HL-60/S4 treated with phorbol 12-myristate 13-acetate at 8.2 ng/mL for 4 days and 3 days (cell line): Measurements from ENCODE around the gene NABP1.

Experiments
- in situ Hi-C: fragments of 300-500 bp; cut with MboI; formaldehyde crosslinking; loops from 2 replicates; pipeline ENCODE4 v1.15.0; 2022; ENCODE audit warnings: low sequenced_read_pairs

NABP1 gene

DNA sequence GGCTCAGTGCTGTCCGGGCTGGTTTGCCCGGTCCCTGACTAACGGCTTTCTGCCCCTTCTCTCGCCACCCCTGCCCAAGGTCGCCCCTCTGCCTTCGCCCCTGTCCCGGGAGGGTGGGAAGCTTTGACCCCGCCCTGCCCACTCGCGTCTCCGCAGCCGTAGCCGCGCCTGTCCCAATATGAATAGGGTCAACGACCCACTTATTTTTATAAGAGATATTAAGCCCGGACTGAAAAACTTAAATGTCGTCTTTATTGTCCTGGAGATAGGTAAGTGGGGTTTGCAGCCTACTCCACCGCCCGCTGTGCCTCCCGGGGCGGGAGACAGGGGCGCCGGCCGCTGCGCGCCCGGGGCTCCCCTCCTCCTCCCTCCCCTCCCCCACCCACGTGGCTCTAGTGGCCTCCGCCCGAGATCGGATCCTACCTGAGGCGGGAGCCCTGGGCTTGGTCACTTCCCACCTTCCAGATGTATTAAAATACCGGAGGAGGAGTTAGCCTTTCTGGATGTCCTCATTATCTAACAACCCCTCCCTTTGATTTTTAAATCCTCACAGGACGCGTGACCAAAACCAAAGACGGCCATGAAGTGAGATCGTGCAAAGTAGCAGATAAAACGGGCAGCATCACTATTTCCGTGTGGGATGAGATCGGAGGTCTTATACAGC, 633 bp downstream of the NABP1 start:
- in situ Hi-C loops: no loop called here

DNA sequence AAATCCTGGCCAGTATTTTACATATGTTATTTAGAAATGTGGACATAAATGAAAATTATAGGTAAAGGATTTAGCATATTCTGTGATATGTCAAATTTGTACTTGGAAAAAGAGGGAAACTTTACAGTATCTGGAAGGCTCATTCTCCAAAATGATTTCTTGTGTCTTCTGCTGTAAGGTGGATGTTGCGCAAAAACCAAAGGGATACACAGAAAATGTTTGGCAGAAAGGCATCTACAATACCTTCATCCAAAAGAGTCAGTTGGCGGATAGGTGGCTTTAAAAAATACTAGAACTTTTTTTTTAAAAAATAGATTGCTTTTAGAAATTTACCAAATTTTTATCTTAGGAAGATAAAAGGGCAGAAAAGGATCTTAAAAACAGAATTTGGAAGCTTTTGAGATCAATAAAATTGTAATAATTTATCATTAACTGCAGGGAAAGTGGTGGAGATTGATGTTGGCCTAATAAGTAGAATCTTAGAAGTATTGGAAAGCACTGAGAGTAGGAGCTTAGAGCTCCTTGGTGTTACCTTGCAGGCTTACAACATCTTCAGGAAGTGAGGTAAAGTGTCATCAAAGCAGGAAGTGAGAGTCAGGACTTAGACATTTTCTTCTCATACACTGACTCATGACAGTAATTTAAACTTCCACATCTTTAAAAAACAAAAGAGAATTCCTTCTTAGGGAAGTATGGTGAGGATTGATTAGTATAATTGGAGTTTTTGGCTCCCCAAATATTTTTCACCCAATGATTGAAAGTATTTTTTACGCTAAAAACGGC, 2.1 kb downstream of the NABP1 start:
- in situ Hi-C loops: no loop called here

DNA sequence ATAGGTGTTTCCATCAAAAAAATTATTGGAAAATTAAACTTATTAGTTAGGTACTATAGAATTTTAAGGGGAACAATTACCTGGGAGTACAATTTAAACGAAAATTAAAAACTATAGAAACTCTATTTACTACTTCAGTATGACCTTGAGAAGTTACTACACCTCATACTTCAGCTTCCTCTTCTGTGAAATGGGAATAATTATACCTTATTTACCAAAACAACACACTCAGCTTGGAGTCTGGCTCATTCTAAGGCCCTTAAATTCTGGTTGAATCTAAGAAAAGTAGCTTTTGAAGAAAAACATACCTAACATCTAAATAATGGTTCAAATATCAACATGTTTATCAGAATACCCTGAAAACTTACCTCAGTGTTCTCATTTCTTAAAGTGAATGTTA, 2.7 kb downstream of the NABP1 start:
- in situ Hi-C loops: no loop called here

DNA sequence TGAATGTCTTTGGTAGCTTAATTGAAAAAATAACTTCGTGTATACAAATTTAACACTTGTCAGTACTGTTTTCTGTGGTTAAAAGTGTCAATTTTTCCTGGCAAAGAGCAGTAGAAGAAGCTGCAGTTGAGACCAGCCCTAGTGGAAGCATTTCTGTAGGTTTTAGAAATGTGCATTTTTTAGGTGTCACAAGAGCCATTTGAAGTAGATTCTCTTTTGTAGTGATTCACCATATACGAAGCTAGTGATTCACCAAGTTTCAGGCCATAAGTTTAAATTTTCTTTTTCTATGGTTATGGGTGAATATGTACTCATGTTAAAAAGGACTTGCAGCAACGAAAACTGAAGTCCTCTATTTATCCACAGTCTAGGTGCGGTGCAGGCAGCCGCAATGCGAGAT, 4.2 kb downstream of the NABP1 start:
- in situ Hi-C loops: no loop called here

DNA sequence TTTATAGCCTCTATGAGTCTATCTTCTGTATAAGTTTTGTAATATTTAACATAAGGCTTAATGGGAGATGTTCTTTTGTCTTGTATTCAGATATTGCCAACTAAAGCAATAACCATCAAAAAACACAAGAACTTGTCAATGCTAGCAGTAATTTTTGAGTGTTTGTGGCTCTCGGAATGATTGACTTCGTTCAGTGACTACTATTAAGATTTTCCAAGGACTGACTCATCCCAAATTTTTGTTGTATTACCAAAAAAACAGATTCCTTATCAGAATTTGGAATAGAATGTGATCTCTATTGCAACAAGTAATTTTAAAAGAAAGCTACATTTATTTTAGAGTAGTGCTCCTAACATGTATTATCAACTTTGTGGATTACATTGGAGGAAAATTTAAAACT, 8.1 kb downstream of the NABP1 start:
- in situ Hi-C loops: no loop called here

DNA sequence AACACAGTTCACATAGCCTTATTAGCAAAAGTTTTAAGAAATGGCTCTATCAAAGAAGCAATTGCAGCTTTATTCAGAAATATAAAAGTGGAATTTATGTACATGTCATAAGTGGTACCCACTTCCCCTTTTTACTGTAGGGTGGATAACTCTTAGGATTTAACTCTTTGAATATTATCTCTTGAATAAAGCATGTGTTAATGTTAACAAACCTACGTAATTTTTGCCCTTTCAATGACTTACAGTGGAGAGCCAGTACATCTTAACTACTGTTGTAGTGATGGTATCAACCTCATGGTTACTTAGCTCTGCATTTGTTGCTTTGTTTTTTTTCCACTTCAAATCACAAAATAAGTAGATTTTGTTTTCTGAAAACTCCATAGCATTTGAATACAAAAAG, 8.8 kb downstream of the NABP1 start:
- in situ Hi-C loops: no loop called here

DNA sequence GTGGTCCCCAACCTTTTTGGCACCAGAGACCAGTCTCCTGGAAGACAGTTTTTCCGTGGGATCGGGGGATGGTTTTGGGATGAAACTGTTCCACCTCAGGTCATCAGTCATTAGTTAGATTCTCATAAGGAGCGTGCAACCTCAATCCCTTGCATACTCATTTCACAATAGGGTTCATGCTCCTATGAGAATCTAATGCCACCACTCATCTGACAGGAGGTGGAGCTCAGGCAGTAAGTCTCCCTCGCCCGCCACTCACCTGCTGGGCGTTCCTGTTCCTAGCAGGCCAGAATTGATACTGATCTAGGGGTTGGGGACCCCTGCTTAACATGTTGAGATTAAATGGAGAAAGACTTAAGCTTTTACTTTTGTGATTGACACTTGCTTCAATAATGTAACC, 9.9 kb downstream of the NABP1 start:
- in situ Hi-C loops: no loop called here

DNA sequence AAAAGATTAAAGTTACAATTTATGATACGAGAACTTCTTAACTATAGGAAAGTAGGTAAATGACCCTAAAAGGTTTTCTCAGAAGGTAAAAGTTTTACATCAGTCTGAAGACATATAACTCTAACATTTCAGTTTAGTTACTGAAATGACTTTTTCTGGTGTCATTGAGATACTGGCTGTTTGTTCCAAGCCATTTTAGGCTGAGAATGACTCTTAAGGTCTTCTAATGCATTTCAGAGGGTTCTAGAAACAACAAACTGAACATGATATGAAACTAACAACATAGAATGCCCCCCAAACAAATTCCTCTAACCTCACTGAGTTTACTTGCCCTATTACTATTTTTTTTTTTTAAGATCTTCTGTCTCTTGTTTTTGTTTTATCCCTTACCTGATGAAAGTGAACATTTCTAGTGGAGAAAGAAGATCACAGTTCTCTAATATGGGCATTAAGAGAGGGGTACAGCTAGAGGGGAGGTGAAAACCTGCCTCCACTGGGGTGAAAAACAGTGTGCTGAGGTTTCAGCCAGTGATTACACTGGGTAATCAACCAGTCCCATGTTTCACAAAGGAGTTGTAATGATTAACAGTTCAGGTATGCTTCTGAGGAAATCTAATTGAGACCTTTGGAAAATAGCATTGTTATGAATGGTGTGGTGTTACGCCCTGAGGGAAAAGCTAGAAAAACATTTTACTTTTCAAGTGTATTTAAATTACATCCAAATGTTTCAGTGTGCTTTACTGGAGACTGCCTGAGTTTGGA, 11.2 kb downstream of the NABP1 start:
- in situ Hi-C loops: no loop called here

DNA sequence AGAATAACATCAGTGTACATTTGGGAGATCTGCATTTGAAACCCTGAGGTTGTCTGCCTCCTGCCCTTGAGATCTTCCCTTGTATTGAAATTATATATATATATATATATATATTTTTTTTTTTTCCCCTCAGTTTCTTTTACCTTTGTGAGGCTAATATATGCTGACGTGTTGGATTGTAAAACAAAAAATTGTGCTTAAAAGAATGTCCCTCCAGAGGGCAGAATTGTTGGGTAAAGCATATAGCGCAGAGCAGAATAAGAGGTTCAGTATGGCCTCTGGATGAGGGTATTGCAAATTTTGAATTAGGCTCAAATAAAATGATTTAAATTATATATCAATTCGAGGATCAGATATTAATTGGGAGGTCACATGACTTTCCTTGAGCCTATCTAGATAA, 12.4 kb downstream of the NABP1 start:
- in situ Hi-C loops: loop anchor here (10.0 kb wide), 1 partner anchor 126 kb away; no protein-coding TSS in a partner anchor

DNA sequence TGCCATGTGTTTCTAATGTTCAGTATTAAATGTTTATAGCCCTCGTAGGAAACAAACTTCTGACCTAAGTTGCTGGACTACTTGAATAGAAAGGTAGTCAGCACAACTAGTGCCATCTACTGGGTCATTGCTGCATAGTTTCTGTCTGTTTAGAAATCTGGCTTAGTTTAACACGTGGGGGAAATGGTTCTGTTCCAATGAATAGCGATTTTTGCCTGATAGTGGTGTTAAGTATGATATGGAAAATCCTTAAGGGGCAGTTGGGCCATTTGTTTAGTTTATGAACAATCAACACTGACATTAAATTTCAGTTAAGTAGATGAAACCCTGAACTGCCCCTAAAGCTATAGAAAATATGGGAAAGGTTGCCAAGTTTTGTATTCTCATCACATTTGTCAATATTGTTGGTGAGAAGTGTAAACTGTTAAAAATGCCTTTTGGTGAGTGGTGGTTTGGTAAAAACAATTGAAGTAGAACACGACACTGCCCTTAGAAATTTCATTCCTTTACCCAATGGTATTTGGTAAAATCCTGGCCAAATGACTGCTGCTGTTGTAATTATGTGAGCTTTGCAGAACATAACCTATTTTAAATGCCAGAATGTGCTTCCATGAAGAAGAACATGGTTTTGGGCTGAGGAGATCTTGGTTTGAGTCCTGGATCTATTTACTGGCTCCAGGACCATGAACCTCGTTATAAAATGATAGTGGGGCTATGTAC, 13.2 kb downstream of the NABP1 start:
- in situ Hi-C loops: loop anchor here (10.0 kb wide), 1 partner anchor 126 kb away; no protein-coding TSS in a partner anchor

DNA sequence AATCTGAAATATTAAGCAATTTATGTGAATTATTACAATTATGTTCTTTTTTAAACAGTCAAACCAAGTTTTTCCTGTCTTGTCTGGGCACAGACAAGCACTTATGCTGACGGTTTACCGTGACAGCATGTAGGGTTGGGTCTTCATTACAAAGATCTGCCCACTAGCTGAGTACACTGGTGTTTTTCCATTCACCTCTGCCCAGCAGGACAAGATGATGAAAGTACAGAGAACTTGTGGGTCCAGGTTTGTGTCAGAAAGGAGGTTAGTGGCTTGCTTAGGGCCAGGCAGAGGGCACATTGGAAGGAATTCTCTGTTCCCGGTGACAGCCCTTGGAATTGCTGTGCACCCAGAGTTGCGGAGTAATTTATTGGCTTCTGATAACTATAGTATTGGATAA, 14.0 kb downstream of the NABP1 start:
- in situ Hi-C loops: loop anchor here (10.0 kb wide), 1 partner anchor 127 kb away; no protein-coding TSS in a partner anchor

DNA sequence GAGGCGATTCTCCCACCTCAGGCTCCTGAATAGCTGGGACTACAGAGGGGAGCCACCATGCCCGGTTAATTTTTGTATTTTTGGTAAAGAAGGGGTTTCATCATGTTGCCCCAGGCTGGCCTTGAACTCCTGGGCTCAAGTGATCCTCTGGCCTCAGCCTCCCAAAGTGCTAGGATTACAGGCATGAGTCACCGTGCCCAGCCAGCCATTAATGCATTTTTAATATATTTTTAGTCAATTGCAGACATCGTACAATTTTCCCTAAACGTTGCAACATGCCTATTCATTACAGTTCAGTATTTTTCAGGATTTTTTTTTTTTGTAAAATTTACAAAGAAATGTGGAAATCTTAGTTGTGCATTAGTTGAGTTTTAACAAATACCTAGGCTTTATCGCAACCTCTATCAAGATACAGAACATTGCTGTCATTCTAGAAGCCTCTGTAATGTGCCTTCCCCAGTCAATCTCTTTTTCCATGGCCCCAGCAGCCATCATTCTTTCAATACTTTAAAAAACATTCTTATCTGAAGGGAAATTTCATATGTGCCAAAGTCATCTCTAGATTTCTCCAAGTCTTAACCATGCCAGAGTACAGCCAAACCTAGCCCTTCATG, 14.7 kb downstream of the NABP1 start:
- in situ Hi-C loops: loop anchor here (10.0 kb wide), 1 partner anchor 128 kb away; no protein-coding TSS in a partner anchor

DNA sequence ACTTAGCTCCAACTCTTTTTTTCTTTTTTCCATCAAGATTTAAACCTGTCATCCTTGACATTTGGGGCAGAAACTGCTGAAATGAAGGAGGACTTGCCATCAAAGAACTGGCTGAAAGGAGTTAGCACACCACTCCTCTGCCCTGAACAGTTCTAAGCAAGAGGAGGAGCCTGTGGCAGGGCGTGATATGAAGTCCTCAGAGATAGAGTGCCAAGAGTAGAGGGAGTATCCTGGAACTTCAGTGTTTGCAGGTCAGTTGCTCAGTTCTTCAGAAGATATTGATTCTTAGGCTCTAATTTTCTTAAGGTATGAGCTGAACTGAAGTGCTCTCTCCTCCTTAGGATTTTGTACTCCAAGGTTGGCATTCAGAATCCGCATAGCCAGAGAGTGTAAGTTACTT, 15.2 kb downstream of the NABP1 start:
- in situ Hi-C loops: loop anchor here (10.0 kb wide), 1 partner anchor 128 kb away; no protein-coding TSS in a partner anchor

DNA sequence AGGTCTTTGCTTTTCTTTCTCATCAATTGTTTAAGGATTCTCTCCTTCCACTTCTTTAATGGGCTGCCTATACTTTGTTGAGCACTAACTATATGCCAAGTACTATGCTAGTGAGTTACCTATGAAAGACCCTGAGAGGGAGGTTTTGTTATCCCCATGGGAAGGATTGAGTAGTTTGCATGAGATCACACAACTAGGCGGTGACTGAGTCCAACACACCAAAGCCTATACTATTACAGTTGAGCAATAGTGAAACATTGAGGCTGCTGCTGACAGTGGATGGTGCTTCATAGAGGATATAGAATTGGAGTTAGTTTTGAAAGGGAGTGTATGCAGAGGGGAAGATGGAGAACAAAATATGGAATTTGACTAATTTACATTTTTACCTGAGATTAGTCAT, 15.8 kb downstream of the NABP1 start:
- in situ Hi-C loops: loop anchor here (10.0 kb wide), 1 partner anchor 129 kb away; no protein-coding TSS in a partner anchor

DNA sequence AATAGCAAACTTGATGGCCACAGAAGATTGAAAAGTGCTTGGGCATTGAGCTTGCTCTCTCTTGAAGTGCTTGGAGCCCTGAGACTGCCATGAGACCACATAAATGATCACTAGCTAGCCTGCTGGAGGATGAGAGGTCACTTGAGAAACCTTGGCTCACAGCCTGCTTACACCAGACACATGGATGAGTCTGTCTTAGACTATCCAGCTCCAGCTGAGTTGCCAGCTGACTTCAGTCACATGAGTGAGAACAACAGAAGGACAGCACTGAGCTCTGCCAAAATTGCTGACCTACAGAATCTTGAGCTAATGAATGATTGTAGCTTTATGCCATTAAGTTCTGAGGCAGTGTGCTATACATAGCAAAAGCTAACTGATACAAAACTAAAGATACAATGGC, 18.1 kb downstream of the NABP1 start:
- in situ Hi-C loops: loop anchor here (10.0 kb wide), 1 partner anchor 131 kb away; no protein-coding TSS in a partner anchor

DNA sequence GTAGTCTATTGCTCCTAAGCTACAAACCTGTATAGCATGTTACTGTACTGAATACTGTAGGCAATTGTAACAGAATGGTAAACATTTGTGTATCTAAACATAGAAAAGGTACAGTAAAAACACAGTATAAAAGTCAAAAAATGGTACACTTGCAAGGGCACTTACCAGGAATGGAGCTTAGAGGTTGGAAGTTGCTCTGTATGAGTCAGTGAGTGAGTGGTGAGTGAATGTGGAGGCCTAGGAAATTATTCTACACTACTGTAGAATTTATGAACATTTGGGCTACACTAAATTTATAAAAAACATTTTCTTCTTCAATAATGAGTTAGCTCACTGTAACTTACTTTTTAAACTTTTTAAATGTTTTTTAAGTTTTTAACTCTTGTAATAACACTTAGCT, 19.0 kb downstream of the NABP1 start:
- in situ Hi-C loops: loop anchor here (10.0 kb wide), 1 partner anchor 132 kb away; no protein-coding TSS in a partner anchor

DNA sequence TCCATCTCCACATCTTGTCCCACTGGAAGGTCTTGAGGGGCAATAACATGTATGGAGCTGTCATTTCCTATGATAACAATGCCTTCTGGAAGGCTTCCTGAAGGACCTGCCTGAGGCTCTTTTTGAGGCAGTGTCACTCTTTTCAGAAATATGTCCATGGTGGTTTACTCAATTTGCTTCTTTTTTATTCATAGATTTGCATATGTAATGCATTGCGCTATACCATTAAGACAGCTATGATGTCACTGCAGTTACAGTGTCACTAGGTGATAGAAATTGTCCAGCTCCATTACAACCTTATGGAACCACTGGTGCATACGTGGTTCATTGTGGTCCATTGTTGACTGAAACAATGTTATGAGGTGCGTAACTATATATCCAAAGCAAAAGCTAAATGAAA, 19.9 kb downstream of the NABP1 start:
- in situ Hi-C loops: loop anchor here (10.0 kb wide), 1 partner anchor 133 kb away; no protein-coding TSS in a partner anchor

DNA sequence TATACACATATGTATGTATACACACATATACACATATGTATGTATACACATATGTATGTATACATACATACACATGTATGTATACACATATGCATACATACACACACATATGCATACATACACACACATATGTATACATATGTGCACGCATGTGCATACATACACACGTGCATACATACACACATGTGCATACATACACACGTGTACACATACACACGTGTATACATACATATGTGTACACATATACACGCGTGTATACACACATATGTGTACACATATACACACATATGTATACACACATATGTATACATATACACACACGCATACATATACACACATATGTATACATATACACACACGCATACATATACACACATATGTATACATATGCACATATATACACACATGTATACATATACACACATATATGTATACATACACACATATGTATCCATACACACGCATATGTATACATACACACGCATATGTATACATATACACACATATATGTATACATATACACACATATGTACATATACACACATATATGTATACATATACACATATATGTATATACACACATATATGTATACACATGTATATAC, 21.5 kb downstream of the NABP1 start:
- in situ Hi-C loops: loop anchor here (10.0 kb wide), 1 partner anchor 135 kb away; no protein-coding TSS in a partner anchor

DNA sequence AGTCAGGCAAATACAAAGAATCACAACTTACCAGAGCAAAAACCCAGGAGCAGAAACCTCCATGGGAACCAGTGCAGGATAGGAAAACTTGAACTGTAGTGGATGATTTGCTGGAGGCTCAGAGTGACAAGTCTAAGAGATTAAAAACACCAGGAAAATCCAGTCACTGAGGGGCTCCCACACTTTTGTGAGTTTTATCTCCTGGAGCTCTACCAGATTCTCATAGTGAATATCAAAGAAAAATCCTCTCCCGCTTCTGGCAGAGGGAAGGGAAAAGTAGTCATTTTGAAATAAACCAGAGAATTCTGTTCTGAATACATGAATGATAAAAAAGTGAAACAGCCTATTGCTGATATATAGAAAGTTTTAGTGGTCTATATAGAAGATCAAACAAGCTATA, 23.1 kb downstream of the NABP1 start:
- in situ Hi-C loops: no loop called here

DNA sequence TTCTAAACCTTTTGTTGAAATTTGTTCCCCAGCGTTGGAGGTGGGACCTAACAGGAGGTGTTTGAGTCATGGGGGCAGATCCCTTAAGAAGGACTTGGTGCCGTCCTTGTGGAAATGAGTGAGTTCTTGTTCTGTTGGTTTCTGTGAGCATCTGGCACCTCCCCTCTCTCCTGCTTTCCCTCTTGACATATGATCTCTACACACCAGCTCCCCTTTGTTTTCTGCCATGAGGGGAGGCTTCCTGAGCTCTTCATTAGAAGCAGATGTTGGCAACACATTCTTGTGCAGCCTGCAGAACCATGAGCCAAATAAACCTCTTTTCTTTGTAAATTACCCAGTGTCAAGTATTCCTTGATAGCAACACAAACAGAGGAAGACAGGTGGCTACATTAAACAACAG, 23.8 kb downstream of the NABP1 start:
- in situ Hi-C loops: no loop called here
